ENCODE measurements around the gene COL4A2.
A peak's percentile ranks its signal among the peaks of the same experiment; 100 is the strongest.

COL4A2 gene

DNA sequence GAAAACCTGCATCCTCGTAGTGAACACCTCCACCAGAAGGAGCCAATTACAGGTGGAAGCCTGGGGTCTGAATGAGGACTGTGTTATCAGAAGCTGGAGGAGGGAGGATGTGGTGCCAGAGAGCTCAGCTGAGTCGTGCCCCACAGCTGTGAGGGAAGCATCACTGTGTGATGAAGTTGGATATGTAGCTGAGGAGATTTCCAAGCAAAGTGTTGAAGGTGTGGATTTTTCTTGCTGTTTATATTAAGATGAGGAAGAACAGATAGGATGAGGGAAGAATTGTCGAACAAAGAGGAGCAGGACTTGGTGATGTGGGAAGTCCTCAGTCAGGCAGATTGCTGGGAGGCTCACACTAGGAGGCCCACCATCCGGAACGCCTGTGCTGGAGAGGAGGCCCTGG, 250.0 kb downstream of the COL4A2 start:
- TF ChIP-seq, protein P1, sequence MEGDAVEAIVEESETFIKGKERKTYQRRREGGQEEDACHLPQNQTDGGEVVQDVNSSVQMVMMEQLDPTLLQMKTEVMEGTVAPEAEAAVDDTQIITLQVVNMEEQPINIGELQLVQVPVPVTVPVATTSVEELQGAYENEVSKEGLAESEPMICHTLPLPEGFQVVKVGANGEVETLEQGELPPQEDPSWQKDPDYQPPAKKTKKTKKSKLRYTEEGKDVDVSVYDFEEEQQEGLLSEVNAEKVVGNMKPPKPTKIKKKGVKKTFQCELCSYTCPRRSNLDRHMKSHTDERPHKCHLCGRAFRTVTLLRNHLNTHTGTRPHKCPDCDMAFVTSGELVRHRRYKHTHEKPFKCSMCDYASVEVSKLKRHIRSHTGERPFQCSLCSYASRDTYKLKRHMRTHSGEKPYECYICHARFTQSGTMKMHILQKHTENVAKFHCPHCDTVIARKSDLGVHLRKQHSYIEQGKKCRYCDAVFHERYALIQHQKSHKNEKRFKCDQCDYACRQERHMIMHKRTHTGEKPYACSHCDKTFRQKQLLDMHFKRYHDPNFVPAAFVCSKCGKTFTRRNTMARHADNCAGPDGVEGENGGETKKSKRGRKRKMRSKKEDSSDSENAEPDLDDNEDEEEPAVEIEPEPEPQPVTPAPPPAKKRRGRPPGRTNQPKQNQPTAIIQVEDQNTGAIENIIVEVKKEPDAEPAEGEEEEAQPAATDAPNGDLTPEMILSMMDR (IDR thresholded peaks at IDR 0.05; ENCODE audit: insufficient read depth, low read length, missing control alignments): no peak
- DNase-seq (ENCODE audit: low read depth, low spot score): no peak
- no peak overlapping the region for H3K4me3 ChIP-seq (ENCODE audit: low read depth, low read length)
- POLR2A ChIA-PET: no interaction called here
- CTCF ChIA-PET: interaction anchor here (1.0 kb wide), 1 partner anchor 101 kb away, joined by 3 read pairs; no protein-coding TSS in a partner anchor

DNA sequence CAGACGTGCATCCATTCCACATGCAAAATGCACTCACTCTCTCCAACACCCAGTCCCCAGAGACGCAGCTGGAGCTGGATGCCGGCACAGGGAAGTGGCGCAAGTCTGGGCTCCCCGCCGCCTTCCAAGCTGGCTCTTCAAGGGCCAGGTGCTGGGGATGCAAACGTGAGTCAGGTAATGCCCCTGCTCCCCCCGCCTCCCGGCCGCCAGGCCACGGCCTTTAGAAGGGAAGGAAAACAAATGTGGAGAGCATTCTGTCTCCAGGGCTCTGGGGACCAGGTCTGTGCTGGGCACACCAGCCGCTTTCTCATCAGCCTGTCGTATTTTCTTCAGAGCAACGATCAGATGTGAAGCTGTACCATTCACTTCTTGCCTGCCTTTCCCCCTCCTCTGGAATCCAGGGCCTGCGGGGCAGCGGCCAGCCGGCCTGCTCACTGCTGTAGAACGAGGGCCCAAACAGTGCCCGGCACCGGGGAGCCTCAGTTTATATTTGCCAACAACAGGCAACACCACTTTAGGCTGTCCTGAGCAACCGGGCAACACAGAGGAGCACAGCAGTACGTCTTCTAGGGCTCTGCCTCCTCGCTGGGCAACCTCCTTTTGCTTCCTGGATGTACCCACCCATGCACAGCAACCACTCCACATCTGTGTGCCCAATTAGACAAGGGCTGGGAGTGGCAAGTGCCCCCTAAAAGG, 250.7 kb downstream of the COL4A2 start:
- CTCF ChIA-PET: no interaction called here
- H3K4me3 ChIP-seq (ENCODE audit: low read depth, low read length): no peak overlapping the region
- TF ChIP-seq, protein P1 (IDR thresholded peaks at IDR 0.05; ENCODE audit: insufficient read depth, low read length, missing control alignments): no peak
- POLR2A ChIA-PET: no interaction called here
- DNase-seq (ENCODE audit: low read depth, low spot score): no peak

DNA sequence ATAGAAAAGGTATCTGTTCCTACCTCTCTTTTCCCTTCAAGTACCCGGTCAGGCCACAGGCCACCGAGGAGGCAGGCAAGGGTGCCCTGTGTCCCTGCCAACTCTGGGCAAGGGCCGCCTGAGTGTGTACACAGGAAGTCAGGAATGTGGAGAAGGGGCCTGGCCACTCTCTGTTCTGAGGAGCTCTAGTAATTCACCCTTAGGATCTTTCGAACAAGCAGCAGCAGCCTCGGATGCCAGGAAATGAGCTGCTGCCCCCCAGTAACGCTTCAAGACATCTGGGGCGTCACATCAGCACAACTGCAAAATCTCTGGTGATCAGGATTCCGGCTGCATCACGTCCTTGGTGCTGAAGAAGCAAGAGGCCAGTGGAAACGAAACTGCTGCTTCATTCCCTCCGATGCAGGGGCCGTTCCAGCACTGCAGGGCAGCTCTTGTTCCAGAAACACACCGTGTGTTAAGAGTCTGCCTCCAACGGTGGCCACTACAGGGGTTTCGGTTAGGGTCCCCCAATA, 252.4 kb downstream of the COL4A2 start:
- TF ChIP-seq, protein P1 (IDR thresholded peaks at IDR 0.05; ENCODE audit: insufficient read depth, low read length, missing control alignments): no peak
- ChIA-PET POLR2A (no interaction called here), CTCF (interaction anchor here (0.9 kb wide), 1 partner anchor 104 kb away, joined by 3 read pairs; no protein-coding TSS in a partner anchor)
- H3K4me3 ChIP-seq (ENCODE audit: low read depth, low read length): peak overlapping the region; percentile 30; the same call in 1 of the 2 replicates
- no peak for DNase-seq (ENCODE audit: low read depth, low spot score)

DNA sequence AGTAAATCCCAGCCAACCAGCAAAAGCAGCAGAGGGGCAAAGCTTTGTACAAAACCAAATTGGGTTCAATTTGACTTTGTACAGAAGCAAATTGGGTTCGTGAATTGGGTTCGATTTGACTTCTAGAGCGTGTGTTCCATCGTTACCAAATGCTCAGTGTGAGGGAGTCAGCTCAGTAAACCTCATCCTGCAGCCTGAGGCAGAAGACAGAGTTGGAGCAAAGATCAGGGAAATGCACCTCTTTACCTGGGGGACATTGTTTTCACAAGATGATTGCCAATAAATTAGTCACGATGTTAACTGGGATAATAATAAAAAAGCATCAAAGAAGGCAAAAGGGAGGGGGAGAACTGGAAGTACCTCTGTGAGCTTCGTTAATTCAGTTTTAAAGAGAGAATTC, 252.9 kb downstream of the COL4A2 start:
- ChIA-PET POLR2A (no interaction called here), CTCF (interaction anchor here (0.9 kb wide), 1 partner anchor 104 kb away, joined by 3 read pairs; no protein-coding TSS in a partner anchor)
- DNase-seq (ENCODE audit: low read depth, low spot score): no peak
- peak overlapping the region; percentile 30 for H3K4me3 ChIP-seq (ENCODE audit: low read depth, low read length)
- TF ChIP-seq, protein P1 (IDR thresholded peaks at IDR 0.05; ENCODE audit: insufficient read depth, low read length, missing control alignments): no peak

DNA sequence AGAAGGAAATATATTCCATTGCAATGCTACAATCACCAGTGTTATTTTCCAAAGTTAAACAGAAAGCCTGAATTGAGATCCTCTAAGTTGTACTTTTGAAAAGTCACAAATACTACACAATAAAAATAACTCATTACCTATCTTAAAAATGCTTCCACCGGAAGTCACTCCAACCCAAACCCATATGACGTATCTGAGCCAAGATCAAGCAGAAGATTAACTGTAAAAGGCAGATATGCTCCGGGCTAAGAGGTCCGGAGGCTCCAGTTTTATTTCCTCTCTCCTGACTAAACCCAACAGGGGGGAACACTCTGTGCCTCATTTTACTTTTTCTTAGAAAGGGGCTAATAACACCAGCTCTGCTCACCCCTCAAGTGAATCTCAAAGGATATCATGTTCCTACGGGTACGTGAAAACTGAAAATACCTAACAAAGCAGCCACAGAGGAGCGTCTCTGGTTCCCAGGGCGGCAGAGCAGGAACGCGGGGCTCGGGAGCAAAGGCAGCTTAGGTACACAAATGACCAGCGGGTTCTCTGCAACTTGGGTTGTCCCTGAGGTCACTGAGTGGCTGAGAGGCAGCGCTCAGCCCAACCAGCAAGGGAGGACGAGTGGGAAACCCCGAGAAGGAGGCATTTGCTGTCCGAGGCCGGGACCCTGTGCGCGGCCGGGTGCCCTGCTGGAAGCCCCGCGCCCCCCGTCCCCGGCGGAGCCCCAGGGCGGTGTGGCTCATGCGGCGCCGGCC, 253.7 kb downstream of the COL4A2 start:
- TF ChIP-seq, protein P1 (IDR thresholded peaks at IDR 0.05; ENCODE audit: insufficient read depth, low read length, missing control alignments): no peak
- ChIA-PET POLR2A (interaction anchor here (1.3 kb wide), 1 partner anchor 21 kb away, joined by 3 read pairs; no protein-coding TSS in a partner anchor), CTCF (no interaction called here)
- no peak for DNase-seq (ENCODE audit: low read depth, low spot score)
- H3K4me3 ChIP-seq (ENCODE audit: low read depth, low read length): peak overlapping the region; percentile 76

Data from AG04449 (cell line).